GM21515 (cell line): ENCODE data around the gene GDF3.
"Not testable (repeated sequence)": the region's sequence is repeated elsewhere in the genome, so short reads cannot be mapped to it uniquely, and the experiment has no call there.

Experiments
- ATAC-seq: cut with Tn5 transposase; IDR thresholded peaks from one replicate; pipeline ENCODE4 v1.9.1; 2021; ENCODE audit not compliant: unreplicated experiment

GDF3 gene

GRCh38 chr12:7668171-7668570, 27.4 kb downstream of the GDF3 start:
- ATAC-seq, result no peak

DNA sequence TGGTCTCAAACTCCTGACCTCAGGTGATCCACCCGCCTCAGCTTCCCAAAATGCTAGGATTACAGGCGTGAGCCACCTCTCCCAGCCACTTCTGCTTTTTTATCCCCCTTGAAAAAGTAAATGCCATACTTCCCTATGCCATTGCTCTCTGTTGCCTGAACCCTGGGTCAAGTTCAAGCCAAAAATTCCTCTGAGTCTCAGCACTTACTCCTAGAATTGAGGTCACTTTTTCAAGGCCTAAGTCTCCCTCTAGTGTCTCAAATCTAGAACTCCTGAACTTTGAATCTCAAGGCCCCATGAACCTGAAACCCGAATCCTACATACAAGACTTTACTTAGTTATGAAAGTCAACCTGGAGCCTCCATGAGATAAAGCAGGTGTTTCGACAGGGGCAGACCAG, 28.4 kb downstream of the GDF3 start:
- ATAC-seq, result no peak

- ATAC-seq, result no peak
Observed at GRCh38 chr12:7666595-7666994, 29.0 kb downstream of the GDF3 start.

DNA sequence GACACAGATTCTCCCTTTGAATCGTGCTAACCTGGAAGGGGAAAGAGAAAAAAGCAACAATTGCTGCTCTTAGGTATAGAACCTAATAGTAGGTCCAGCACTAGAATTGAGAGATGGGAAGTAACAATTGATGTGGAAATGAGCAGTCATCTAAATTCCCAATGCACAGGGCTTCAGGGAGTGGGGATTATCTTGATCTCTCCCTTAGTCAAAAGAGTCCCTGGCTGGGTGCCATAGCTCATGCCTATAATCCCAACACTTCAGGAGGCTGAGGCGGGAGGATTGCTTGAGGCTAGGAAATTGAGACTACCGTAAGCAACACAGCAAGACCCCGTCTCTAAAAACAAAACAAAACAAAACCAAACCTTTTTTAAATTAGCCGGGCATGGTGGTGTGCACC, 33.8 kb downstream of the GDF3 start:
- ATAC-seq, result no peak

DNA sequence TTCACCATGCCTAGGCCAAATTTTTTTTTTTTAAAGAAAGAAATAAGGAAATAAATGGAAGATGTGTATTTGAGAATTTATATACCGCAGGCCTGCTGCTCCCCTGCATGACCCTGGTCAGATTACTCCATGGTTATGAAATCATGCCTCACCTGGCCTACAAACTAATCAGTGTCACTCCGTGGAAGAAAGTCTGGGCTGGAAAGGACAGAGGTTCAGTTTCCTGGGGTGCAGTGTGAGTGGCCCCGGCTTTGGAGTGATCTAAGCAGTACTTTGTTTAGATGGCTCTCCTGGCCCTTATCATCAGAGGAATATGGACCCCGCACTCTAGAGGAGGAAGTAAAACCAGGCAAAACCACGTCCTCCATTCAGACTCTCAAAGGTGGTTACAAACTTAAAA, 39.5 kb downstream of the GDF3 start:
- no peak for ATAC-seq

DNA sequence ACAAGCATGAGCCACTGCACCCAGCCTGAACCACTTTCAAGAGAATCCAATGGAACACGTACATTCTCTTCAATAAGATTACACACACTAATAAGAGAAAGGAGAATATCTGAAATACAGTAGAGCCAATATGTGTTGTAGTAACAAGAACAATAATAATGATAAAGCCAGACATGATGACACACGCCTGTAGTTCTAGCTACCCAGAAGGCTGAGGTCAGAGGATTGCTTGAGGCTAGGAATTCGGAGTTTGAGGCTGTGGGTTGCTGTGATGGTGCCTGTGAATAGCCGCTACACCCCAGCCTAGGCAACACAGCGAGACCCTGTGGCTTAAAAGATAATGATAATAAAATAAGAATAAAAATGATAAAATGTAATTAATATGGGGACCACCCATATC, 45.5 kb downstream of the GDF3 start:
- ATAC-seq, result no peak

DNA sequence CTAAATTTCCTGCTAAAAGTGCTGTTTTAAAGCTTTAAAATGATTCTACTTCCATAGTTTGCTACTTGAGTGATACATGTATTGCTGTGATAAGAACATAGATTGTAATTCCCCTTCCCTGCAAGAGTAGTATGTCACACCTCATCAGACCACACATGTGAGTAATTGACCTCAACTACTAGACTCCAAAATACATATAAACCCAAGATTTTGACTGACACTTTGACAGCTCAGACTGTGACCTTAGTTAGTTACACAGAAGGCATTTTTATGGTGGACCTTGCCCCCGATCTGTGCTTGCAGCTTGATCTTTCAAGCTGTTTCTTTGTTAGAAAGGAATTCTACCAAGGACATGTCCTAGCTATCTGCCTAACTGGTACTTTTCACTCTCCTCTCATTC, 48.5 kb downstream of the GDF3 start:
- no peak for ATAC-seq

GRCh38 chr12:7646178-7646475, 49.4 kb downstream of the GDF3 start:
- ATAC-seq, result no peak

DNA sequence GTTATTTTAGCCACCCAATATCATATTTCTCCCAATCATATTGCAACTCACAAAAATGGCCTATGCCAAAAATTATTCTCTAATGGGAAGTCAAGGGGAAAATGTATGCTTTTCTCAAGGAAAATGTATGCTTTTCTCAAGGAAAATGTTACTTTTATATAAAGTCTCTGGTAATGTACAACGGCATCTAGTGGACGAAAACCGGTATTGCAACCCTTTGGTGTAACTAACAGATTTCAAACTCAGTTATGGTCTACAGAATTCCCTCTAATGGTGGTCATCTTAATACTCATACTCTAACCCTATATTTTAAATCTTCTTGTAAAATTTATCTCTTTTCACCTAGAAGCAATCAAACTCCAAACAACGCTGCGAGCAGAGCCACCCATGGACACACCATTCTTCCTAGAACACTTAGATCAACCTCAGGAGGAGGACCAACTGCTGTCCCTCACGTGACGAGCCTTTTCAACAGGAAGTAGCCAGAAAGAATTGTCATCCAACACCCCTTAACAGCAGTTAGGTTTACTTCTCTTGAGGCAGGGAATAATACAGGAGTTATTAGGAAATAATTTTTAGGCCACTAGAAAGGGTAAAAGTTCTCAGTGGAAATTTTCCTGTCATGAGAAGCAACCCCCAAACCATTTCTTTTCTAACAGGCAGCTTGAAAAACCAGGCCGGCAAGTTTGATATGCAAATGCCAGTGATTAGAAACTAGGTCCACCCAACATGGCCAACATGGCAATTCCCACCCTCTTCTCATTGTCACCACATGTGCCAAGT, 50.0 kb downstream of the GDF3 start:
- ATAC-seq, result no peak

GRCh38 chr12:7642876-7643309, 52.7 kb downstream of the GDF3 start:
- no peak for ATAC-seq

- ATAC-seq, result no peak
Observed at GRCh38 chr12:7642287-7642686, 53.3 kb downstream of the GDF3 start.

DNA sequence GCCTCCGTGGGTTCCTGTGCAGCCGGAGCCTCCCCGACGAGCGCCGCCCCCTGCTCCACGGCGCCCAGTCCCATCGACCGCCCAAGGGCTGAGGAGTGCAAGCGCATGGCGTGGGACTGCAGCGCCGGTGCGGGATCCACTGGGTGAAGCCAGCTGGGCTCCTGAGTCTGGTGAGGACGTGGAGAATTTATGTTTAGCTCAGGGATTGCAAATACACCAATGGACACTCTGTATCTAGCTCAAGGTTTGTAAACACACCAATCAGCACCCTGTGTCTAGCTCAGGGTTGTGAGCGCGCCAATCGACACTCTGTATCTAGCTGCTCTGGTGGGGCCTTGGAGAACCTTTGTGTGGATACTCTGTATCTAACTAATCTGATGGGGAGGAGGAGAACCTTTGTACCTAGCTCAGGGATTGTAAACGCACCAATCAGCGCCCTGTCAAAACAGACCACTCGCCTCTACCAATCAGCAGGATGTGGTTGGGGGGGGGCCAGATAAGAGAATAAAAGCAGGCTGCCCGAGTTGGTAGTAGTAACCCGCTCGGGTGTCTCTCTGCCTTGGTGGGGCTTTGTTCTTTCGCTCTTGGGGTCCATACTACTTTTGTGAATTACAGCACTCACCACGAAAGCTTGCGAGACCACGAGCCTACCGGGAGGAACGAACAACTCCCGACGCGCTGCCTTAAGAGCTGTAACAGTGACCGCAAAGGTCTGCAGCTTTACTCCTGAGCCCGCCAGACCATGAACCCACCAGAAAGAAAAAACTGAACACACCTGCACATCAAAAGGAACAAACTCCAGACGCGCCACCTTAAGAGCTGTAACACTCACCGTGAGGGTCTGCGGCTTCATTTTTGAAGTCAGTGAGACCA, 55.2 kb downstream of the GDF3 start:
- ATAC-seq, result not testable (repeated sequence)
